ENCODE measurements around the gene TMEM63B. TPM values are rescaled to one million over a fixed set of nuclear protein-coding genes. Genes with fewer than 3 reads are reported as not detected.
A peak's percentile ranks its signal among the peaks of the same experiment; 100 is the strongest.

Gene TMEM63B
- total and polyA plus RNA-seq, 2 donors (not counting 1 experiment from before 2014, with no cell fraction given) = 15.4 to 19.1 TPM

DNA sequence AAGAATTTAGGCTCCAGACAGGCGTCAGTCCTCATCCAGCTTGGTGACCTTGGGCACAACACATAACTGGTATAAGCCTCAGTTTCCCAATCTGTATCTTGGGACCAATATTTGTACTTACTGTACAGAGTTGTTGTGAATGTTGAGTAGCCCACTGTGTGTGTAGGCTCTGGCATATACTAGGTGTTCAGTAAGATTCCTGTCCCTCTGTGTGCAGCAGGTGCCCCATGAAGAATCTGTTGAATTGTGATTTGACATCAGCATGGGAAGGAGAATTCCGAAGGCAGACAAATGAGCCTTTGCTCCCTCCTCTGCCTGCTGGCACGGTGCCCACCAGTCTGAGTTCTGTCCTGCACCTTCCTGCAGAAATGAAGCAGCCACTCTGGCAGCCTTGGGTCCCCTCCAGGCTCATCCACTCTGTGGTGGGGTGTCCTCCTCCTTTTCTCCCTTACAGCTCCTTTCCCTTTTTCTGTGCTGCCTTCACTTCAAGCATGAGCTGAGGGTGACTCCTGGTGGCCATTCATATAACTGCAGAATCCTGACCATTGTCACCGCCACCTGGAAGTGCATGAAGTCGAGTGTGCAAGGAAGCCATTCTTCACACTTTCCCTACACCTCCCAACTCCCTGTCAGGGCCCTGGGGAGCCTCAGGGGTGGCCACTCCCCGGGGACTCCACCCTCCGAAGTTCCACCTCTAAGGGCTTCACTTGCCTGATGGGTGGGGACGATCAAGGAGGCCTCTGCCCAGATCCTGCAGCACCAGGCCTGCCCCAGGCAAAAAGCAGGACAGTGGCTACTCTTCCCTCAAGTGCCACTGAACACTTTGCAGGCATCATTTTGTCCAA is 48.3 kb upstream of the TMEM63B start:
- H3K9ac ChIP-seq (ENCODE audit: low read length) = no peak overlapping the region
- H3K4me2 ChIP-seq (replicated peaks; ENCODE audit: low read depth, low read length, poor library complexity, severe bottlenecking) = no peak overlapping the region
- peak; percentile 71 for ATAC-seq (ENCODE audit: low read depth)
- H3K27ac ChIP-seq (ENCODE audit: low read length in 2 of 2) = no peak overlapping the region
- no peak overlapping the region for H3K4me3 Mint-ChIP-seq
- peaks cover 25% of the 10 kb centered on the region for H3K27me3 Mint-ChIP-seq
- H3K36me3 ChIP-seq (replicated peaks in 1 of 2; ENCODE audit: control extremely low read depth in 1 of 2, control insufficient read depth in 1 of 2, extremely low read depth in 1 of 2, insufficient read depth in 2 of 2, low read length in 1 of 2) = no peaks in the 10 kb centered on the region
- H2AFZ ChIP-seq (ENCODE audit: insufficient read depth, low read depth, low read length, poor library complexity, severe bottlenecking) = no peak overlapping the region
- H3K4me1 ChIP-seq (ENCODE audit: control insufficient read depth in 2 of 2, insufficient read depth in 2 of 2, low read length in 2 of 2) = peaks cover 9 to 14% of the 10 kb centered on the region in 2 donors
- H4K20me1 ChIP-seq (ENCODE audit: control insufficient read depth, insufficient read depth, low read length, poor library complexity, severe bottlenecking) = no peaks in the 10 kb centered on the region
- ChIA-PET POLR2A (interaction anchor here (0.7 kb wide), 1 partner anchor 411 kb away, joined by 3 read pairs; no protein-coding TSS in a partner anchor), CTCF (interaction anchor here (0.9 to 9.1 kb wide), 34 partner anchors 11 to 1188 kb away, joined by 3 to 128 read pairs (median 5); partner anchors contain the start of gene VEGFA)
- peaks cover 0 to 34% (median 11%) of the 10 kb centered on the region in 4 experiments for H3K27me3 ChIP-seq (replicated peaks in 1 of 4; ENCODE audit: control extremely low read depth in 1 of 4, control insufficient read depth in 3 of 4, insufficient read depth in 4 of 4, low read length in 3 of 4)
- H3K79me2 ChIP-seq (ENCODE audit: control insufficient read depth, insufficient read depth, low read length) = no peaks in the 10 kb centered on the region
- H3K9me3 Mint-ChIP-seq (ENCODE audit: insufficient read depth) = no peaks in the 10 kb centered on the region
- peak; percentile 81 for DNase-seq
- H3K9me3 ChIP-seq (ENCODE audit: control extremely low read depth in 1 of 3, control insufficient read depth in 2 of 3, insufficient read depth in 1 of 3, low read length in 2 of 3) = peaks cover 0 to 3% (median 0%) of the 10 kb centered on the region in 3 donors
- WGBS (ENCODE audit: insufficient coverage) = 27% methylated on average over 8 of the region's 8 CpGs
- TF ChIP-seq, protein P1, sequence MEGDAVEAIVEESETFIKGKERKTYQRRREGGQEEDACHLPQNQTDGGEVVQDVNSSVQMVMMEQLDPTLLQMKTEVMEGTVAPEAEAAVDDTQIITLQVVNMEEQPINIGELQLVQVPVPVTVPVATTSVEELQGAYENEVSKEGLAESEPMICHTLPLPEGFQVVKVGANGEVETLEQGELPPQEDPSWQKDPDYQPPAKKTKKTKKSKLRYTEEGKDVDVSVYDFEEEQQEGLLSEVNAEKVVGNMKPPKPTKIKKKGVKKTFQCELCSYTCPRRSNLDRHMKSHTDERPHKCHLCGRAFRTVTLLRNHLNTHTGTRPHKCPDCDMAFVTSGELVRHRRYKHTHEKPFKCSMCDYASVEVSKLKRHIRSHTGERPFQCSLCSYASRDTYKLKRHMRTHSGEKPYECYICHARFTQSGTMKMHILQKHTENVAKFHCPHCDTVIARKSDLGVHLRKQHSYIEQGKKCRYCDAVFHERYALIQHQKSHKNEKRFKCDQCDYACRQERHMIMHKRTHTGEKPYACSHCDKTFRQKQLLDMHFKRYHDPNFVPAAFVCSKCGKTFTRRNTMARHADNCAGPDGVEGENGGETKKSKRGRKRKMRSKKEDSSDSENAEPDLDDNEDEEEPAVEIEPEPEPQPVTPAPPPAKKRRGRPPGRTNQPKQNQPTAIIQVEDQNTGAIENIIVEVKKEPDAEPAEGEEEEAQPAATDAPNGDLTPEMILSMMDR (IDR thresholded peaks at IDR 0.05) = peak; percentile 97
- TF ChIP-seq EZH2 (IDR thresholded peaks at IDR 0.05; ENCODE audit: borderline replicate concordance, insufficient read depth, low read depth, low read length, poor library complexity, severe bottlenecking) = no peak
- H3K27ac Mint-ChIP-seq = no peak overlapping the region
- H3K4me3 ChIP-seq (ENCODE audit: control extremely low read depth in 1 of 5, extremely low read depth in 1 of 5, insufficient read depth in 1 of 5, low read depth in 2 of 5, low read length in 4 of 5) = no peak overlapping the region
- intact Hi-C loops (cut with micrococcal nuclease) = loop anchor here (1.0 kb wide), 5 partner anchors 305 to 471 kb away; no protein-coding TSS in a partner anchor
- peaks cover 7% of the 10 kb centered on the region for H3K4me1 Mint-ChIP-seq

DNA sequence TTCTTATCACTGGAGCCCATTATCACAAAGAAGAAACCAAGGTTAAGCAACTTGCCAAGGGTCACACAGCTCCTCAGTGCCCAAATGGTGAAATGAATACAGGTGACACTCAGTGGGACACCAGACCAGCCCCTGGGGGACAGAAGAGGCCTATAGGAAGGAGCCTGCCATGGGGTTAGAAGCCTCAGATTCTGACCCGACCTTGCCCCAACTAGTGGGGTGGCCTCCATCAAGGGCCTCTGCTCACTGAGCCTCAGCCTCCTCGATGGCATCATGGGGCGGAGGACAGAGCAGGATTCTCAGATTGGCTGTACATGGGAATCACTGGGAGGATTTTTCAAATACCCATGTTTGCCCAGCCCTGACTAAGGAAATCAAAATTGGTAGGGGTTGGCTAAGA is 47.7 kb upstream of the TMEM63B start:
- peaks cover 19% of the 10 kb centered on the region for H3K27me3 Mint-ChIP-seq
- 90% methylated on average over 3 of the region's 3 CpGs for whole genome bisulfite sequencing (ENCODE audit: insufficient coverage)
- H3K4me3 Mint-ChIP-seq = no peak overlapping the region
- TF ChIP-seq, protein P1 (IDR thresholded peaks at IDR 0.05) = no peak
- no peak for TF ChIP-seq EZH2 (IDR thresholded peaks at IDR 0.05; ENCODE audit: borderline replicate concordance, insufficient read depth, low read depth, low read length, poor library complexity, severe bottlenecking)
- Histone ChIP-seq H3K4me1 (ENCODE audit: control insufficient read depth in 2 of 2, insufficient read depth in 2 of 2, low read length in 2 of 2) (peaks cover 4 to 8% of the 10 kb centered on the region in 2 donors), H3K4me3 (ENCODE audit: control extremely low read depth in 1 of 5, extremely low read depth in 1 of 5, insufficient read depth in 1 of 5, low read depth in 2 of 5, low read length in 4 of 5) (no peak overlapping the region), H3K79me2 (ENCODE audit: control insufficient read depth, insufficient read depth, low read length) (no peaks in the 10 kb centered on the region), H3K27ac (ENCODE audit: low read length in 2 of 2) (no peak overlapping the region), H2AFZ (ENCODE audit: insufficient read depth, low read depth, low read length, poor library complexity, severe bottlenecking) (no peak overlapping the region), H3K36me3 (replicated peaks in 1 of 2; ENCODE audit: control extremely low read depth in 1 of 2, control insufficient read depth in 1 of 2, extremely low read depth in 1 of 2, insufficient read depth in 2 of 2, low read length in 1 of 2) (no peaks in the 10 kb centered on the region), H3K4me2 (replicated peaks; ENCODE audit: low read depth, low read length, poor library complexity, severe bottlenecking) (no peak overlapping the region), H4K20me1 (ENCODE audit: control insufficient read depth, insufficient read depth, low read length, poor library complexity, severe bottlenecking) (no peaks in the 10 kb centered on the region), H3K9ac (ENCODE audit: low read length) (no peak overlapping the region), H3K9me3 (ENCODE audit: control extremely low read depth in 1 of 3, control insufficient read depth in 2 of 3, insufficient read depth in 1 of 3, low read length in 2 of 3) (peaks cover 0 to 3% (median 0%) of the 10 kb centered on the region in 3 donors), H3K27me3 (replicated peaks in 1 of 4; ENCODE audit: control extremely low read depth in 1 of 4, control insufficient read depth in 3 of 4, insufficient read depth in 4 of 4, low read length in 3 of 4) (peaks cover 0 to 28% (median 9%) of the 10 kb centered on the region in 4 experiments)
- no peak overlapping the region for H3K27ac Mint-ChIP-seq
- intact Hi-C loops (cut with micrococcal nuclease) = loop anchor here (1.0 kb wide), 5 partner anchors 305 to 471 kb away; no protein-coding TSS in a partner anchor
- CTCF ChIA-PET = interaction anchor here (1.0 to 9.1 kb wide), 28 partner anchors 10 to 497 kb away, joined by 3 to 128 read pairs (median 6); partner anchors contain the start of gene VEGFA
- ATAC-seq (ENCODE audit: low read depth) (no peak), DNase-seq (no peak)
- POLR2A ChIA-PET = no interaction called here
- H3K4me1 Mint-ChIP-seq = peaks cover under 1% of the 10 kb centered on the region
- H3K9me3 Mint-ChIP-seq (ENCODE audit: insufficient read depth) = no peaks in the 10 kb centered on the region
